HG03571 (cell line): ENCODE results near the gene NPDC1.

Experiments used
- ATAC-seq: cut with Tn5 transposase; IDR thresholded peaks from one replicate; pipeline ENCODE4 v1.9.1; 2021; ENCODE audit not compliant: unreplicated experiment

Gene NPDC1

GRCh38 chr9:137027369-137028262, 18.4 kb downstream of the NPDC1 start, which contains the start of gene ABCA2:
ABCA2 (minus strand) TSS chr9:137028237; CDS start chr9:137028140, 97 bp downstream.
- no peak for ATAC-seq

GRCh38 chr9:137026828-137027227, 19.1 kb downstream of the NPDC1 start:
- ATAC-seq, result no peak

GRCh38 chr9:137026384-137026783, 19.6 kb downstream of the NPDC1 start:
- no peak for ATAC-seq

- ATAC-seq, result no peak
Observed at GRCh38 chr9:137025517-137025966, 20.4 kb downstream of the NPDC1 start.

- ATAC-seq, result no peak
Observed at GRCh38 chr9:137023583-137023991, 22.4 kb downstream of the NPDC1 start.

- no peak for ATAC-seq
Observed at GRCh38 chr9:137023157-137023556, 22.8 kb downstream of the NPDC1 start.

- ATAC-seq, result no peak
Observed at GRCh38 chr9:137022662-137023008, 23.3 kb downstream of the NPDC1 start.

- no peak for ATAC-seq
Observed at GRCh38 chr9:137021979-137022661, 23.9 kb downstream of the NPDC1 start.

GRCh38 chr9:137021568-137021978, 24.4 kb downstream of the NPDC1 start:
- ATAC-seq, result no peak

- no peak for ATAC-seq
Observed at GRCh38 chr9:137020771-137021567, 25.0 kb downstream of the NPDC1 start.

GRCh38 chr9:137019891-137020683, 25.9 kb downstream of the NPDC1 start:
- ATAC-seq, result no peak

GRCh38 chr9:137018761-137019559, 27.0 kb downstream of the NPDC1 start:
- no peak for ATAC-seq

GRCh38 chr9:137017791-137018497, 28.0 kb downstream of the NPDC1 start:
- ATAC-seq, result no peak

- no peak for ATAC-seq
Observed at GRCh38 chr9:137017071-137017470, 28.9 kb downstream of the NPDC1 start.

GRCh38 chr9:137016436-137016835, 29.5 kb downstream of the NPDC1 start:
- ATAC-seq, result no peak

- no peak for ATAC-seq
Observed at GRCh38 chr9:137015976-137016375, 30.0 kb downstream of the NPDC1 start.

GRCh38 chr9:137015540-137015930, 30.4 kb downstream of the NPDC1 start:
- ATAC-seq, result no peak

- ATAC-seq, result no peak
Observed at GRCh38 chr9:137014776-137015539, 31.0 kb downstream of the NPDC1 start.
